ENCODE data around the gene TLE6.

TLE6 gene

GRCh38 chr19:3042621-3043267 is 65.4 kb downstream of the TLE6 start:
- TF ChIP-seq SIN3A (IDR thresholded peaks at IDR 0.05; ENCODE audit: borderline replicate concordance, insufficient read depth, low read length) (no peak), POLR2AphosphoS5 (IDR thresholded peaks at IDR 0.05; ENCODE audit: low read depth, low read length) (no peak), REST (IDR thresholded peaks at IDR 0.05; ENCODE audit: insufficient read depth in 1 of 2, low read depth in 2 of 2, low read length in 2 of 2) (no peak), TAF1 (IDR thresholded peaks at IDR 0.05; ENCODE audit: borderline replicate concordance, insufficient read depth, low read length) (no peak), FOXP2 (optimal IDR thresholded peaks at IDR 0.05; ENCODE audit: borderline replicate concordance, extremely low read depth, extremely low read length, insufficient read depth) (no peak)

Data from PFSK-1 (cell line).